ENCODE measurements around the gene FTO.

Gene FTO

GRCh38 chr16:54048586-54049495 lies 344.9 kb downstream of the FTO start:
- H3K27ac ChIP-seq = no peak overlapping the region
- H3K4me3 ChIP-seq = no peak overlapping the region
- TF ChIP-seq CTCF (IDR thresholded peaks at IDR 0.05) = no peak
- no peak for DNase-seq (ENCODE audit: low spot score)

GRCh38 chr16:54049591-54050458 lies 345.9 kb downstream of the FTO start:
- no peak for TF ChIP-seq CTCF (IDR thresholded peaks at IDR 0.05)
- DNase-seq (ENCODE audit: low spot score) = no peak
- H3K4me3 ChIP-seq = no peak overlapping the region
- no peak overlapping the region for H3K27ac ChIP-seq

GRCh38 chr16:54050459-54051210 lies 346.7 kb downstream of the FTO start:
- no peak for TF ChIP-seq CTCF (IDR thresholded peaks at IDR 0.05)
- H3K27ac ChIP-seq = no peak overlapping the region
- DNase-seq (ENCODE audit: low spot score) = no peak
- no peak overlapping the region for H3K4me3 ChIP-seq

- Histone ChIP-seq H3K27ac (no peak overlapping the region), H3K4me3 (no peak overlapping the region)
- DNase-seq (ENCODE audit: low spot score) = no peak
- no peak for TF ChIP-seq CTCF (IDR thresholded peaks at IDR 0.05)
These were observed 347.9 kb downstream of the FTO start for GRCh38 chr16:54051821-54052220.

- H3K27ac ChIP-seq = no peak overlapping the region
- no peak overlapping the region for H3K4me3 ChIP-seq
- TF ChIP-seq CTCF (IDR thresholded peaks at IDR 0.05) = no peak
- no peak for DNase-seq (ENCODE audit: low spot score)
These were observed 348.3 kb downstream of the FTO start for GRCh38 chr16:54052271-54052670.

GRCh38 chr16:54053891-54054820 lies 350.2 kb downstream of the FTO start:
- no peak overlapping the region for H3K4me3 ChIP-seq
- no peak for TF ChIP-seq CTCF (IDR thresholded peaks at IDR 0.05)
- H3K27ac ChIP-seq = no peak overlapping the region
- no peak for DNase-seq (ENCODE audit: low spot score)
